GM15510 (cell line): Measurements from ENCODE around the gene CACHD1.

Source experiments
- POLR2A ChIP-seq: IDR thresholded peaks from 3 replicates; pipeline ENCODE4 v1.6.1; 2011; ENCODE audit warnings: borderline replicate concordance; ENCODE audit not compliant: insufficient read length; ENCODE audit errors: extremely low read depth

CACHD1 gene

GRCh38 chr1:64650411-64650810 is 180.5 kb downstream of the CACHD1 start:
- TF ChIP-seq POLR2A, result no peak

GRCh38 chr1:64651841-64652240 is 181.9 kb downstream of the CACHD1 start:
- TF ChIP-seq POLR2A, result no peak

- TF ChIP-seq POLR2A, result no peak
These were observed 183.5 kb downstream of the CACHD1 start for GRCh38 chr1:64653466-64653865.

- no peak for TF ChIP-seq POLR2A
These were observed 184.8 kb downstream of the CACHD1 start for GRCh38 chr1:64654519-64655341.

GRCh38 chr1:64655861-64656260 is 185.9 kb downstream of the CACHD1 start:
- TF ChIP-seq POLR2A, result no peak

- TF ChIP-seq POLR2A, result no peak
These were observed 189.7 kb downstream of the CACHD1 start for GRCh38 chr1:64659478-64660138.

- TF ChIP-seq POLR2A, result no peak
These were observed 193.7 kb downstream of the CACHD1 start for GRCh38 chr1:64663668-64664067.

- no peak for TF ChIP-seq POLR2A
These were observed 194.4 kb downstream of the CACHD1 start for GRCh38 chr1:64664299-64664698.

- TF ChIP-seq POLR2A, result no peak
These were observed 199.3 kb downstream of the CACHD1 start for GRCh38 chr1:64669098-64669675.

- no peak for TF ChIP-seq POLR2A
These were observed 205.9 kb downstream of the CACHD1 start for GRCh38 chr1:64675718-64676345.

GRCh38 chr1:64676386-64676785 is 206.5 kb downstream of the CACHD1 start:
- no peak for TF ChIP-seq POLR2A

- no peak for TF ChIP-seq POLR2A
These were observed 207.6 kb downstream of the CACHD1 start for GRCh38 chr1:64677532-64677931.

GRCh38 chr1:64678366-64678765 is 208.4 kb downstream of the CACHD1 start:
- TF ChIP-seq POLR2A, result no peak

GRCh38 chr1:64679177-64679576 is 209.2 kb downstream of the CACHD1 start:
- no peak for TF ChIP-seq POLR2A

- TF ChIP-seq POLR2A, result no peak
These were observed 210.7 kb downstream of the CACHD1 start for GRCh38 chr1:64680599-64680998.
